ENCODE measurements around the gene RPL37A.

GRCh38 chr2:216469661-216470060 is 29.0 kb upstream of the RPL37A start:
- TF ChIP-seq POLR2AphosphoS5 (IDR thresholded peaks at IDR 0.05; ENCODE audit: low read depth, low read length) (no peak), TAF1 (IDR thresholded peaks at IDR 0.05; ENCODE audit: low read depth, low read length) (no peak), POLR2A (IDR thresholded peaks at IDR 0.05; ENCODE audit: low read depth, low read length) (no peak), SPI1 (IDR thresholded peaks at IDR 0.05; ENCODE audit: low read depth, low read length) (no peak), POU2F2 (IDR thresholded peaks at IDR 0.05; ENCODE audit: low read depth, low read length) (no peak)
